ENCODE data around the gene LIPE. TPM values are rescaled to one million over a fixed set of nuclear protein-coding genes. Genes with fewer than 3 reads are reported as not detected.

The LIPE gene
- total and polyA plus RNA-seq, 9 donors, result 3.8 to 10.1 (median 8.6) TPM

DNA sequence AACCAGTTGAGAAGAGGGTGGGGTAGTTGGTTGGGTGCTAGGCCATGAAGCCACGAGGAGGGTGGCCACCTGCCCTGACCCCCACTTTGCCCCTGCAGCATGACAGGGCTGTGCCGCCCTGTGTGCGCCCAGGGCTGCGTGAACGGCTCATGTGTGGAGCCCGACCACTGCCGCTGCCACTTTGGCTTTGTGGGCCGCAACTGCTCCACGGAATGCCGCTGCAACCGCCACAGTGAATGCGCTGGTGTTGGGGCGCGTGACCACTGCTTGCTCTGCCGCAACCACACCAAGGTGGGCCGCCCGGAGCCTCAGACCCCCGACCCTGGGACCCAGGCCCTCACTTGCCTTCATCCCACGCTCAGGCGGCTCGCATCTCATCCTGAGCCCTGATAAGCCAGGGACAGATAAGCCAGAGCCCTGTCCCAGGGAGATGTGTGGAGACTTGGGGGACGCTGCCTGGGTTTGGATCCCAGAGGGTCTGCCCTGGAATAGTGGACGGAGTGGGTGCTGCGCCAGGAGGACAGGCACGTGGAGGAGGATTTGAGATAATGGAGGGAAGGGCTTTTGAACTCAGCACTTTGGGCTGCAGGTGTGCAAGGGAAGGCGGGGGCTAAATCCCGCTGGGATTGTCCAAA lies 57.6 kb downstream of the LIPE start:
- DNase-seq, result no peak
- H3K4me3 ChIP-seq (ENCODE audit: low read length), result no peak overlapping the region
- WGBS (ENCODE audit: insufficient coverage), result 92% methylated on average over 27 of the region's 27 CpGs
- peaks cover 11% of the 10 kb centered on the region for H3K4me1 ChIP-seq (ENCODE audit: control insufficient read depth, insufficient read depth, low read length)
- no peak overlapping the region for H3K27ac ChIP-seq (ENCODE audit: low read length)
- H3K27me3 ChIP-seq (ENCODE audit: control insufficient read depth, insufficient read depth, low read length), result no peaks in the 10 kb centered on the region
- H3K9me3 ChIP-seq (replicated peaks; ENCODE audit: control insufficient read depth, low read depth, low read length), result no peaks in the 10 kb centered on the region
- H3K36me3 ChIP-seq (ENCODE audit: control insufficient read depth, insufficient read depth, low read length), result peaks cover 34% of the 10 kb centered on the region

DNA sequence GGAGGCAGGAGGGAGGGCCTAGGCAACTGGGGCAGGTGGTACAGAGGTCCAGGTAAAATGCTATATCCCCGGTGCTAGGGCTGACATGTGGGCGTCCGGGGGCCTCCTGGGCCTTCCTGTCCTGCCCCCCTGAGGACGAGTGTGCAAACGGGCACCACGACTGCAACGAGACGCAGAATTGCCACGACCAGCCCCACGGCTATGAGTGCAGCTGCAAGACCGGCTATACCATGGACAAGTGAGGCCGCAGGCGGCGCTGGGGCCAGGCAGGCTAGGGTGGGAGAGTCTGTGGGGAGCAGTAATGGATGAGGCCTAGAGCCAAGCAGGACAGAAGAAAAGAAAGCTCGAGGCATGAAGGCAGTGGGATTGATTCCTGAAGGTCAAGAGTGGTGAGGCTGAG lies 58.4 kb downstream of the LIPE start:
- DNase-seq, result no peak
- 89% methylated on average over 15 of the region's 15 CpGs for WGBS (ENCODE audit: insufficient coverage)
- H3K27me3 ChIP-seq (ENCODE audit: control insufficient read depth, insufficient read depth, low read length), result no peaks in the 10 kb centered on the region
- H3K4me3 ChIP-seq (ENCODE audit: low read length), result no peak overlapping the region
- no peak overlapping the region for H3K27ac ChIP-seq (ENCODE audit: low read length)
- H3K9me3 ChIP-seq (replicated peaks; ENCODE audit: control insufficient read depth, low read depth, low read length), result peaks cover 4% of the 10 kb centered on the region
- peaks cover 38% of the 10 kb centered on the region for H3K36me3 ChIP-seq (ENCODE audit: control insufficient read depth, insufficient read depth, low read length)
- peaks cover 15% of the 10 kb centered on the region for H3K4me1 ChIP-seq (ENCODE audit: control insufficient read depth, insufficient read depth, low read length)

GRCh38 chr19:42368360-42368759 lies 58.8 kb downstream of the LIPE start:
- Histone ChIP-seq H3K9me3 (replicated peaks; ENCODE audit: control insufficient read depth, low read depth, low read length) (peaks cover 5% of the 10 kb centered on the region), H3K27me3 (ENCODE audit: control insufficient read depth, insufficient read depth, low read length) (no peaks in the 10 kb centered on the region), H3K36me3 (ENCODE audit: control insufficient read depth, insufficient read depth, low read length) (peaks cover 41% of the 10 kb centered on the region), H3K4me1 (ENCODE audit: control insufficient read depth, insufficient read depth, low read length) (peaks cover 15% of the 10 kb centered on the region), H3K4me3 (ENCODE audit: low read length) (no peak overlapping the region), H3K27ac (ENCODE audit: low read length) (no peak overlapping the region)
- 95% methylated on average over 10 of the region's 11 CpGs for WGBS (ENCODE audit: insufficient coverage)
- no peak for DNase-seq

DNA sequence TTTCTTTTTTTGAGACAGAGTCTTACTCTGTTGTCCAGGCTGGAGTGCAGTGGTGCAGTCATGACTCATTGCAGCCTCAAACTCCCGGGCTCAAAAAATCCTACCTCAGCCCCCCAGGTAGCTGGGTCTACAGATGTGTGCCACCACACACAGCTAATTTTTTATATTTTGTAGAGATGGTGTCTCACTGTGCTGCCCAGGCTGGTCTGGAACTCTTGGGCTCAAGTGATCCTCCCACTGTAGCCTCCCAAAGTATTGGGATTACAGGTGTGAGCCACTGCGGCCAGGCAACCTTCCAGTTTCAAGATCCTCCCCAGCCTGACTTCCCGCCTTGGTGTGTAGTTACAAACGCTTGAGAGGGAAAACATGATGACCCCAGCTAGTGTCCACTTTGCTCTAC lies 59.3 kb downstream of the LIPE start:
- Histone ChIP-seq H3K36me3 (ENCODE audit: control insufficient read depth, insufficient read depth, low read length) (peaks cover 45% of the 10 kb centered on the region), H3K4me1 (ENCODE audit: control insufficient read depth, insufficient read depth, low read length) (peaks cover 15% of the 10 kb centered on the region), H3K27ac (ENCODE audit: low read length) (no peak overlapping the region), H3K27me3 (ENCODE audit: control insufficient read depth, insufficient read depth, low read length) (no peaks in the 10 kb centered on the region), H3K4me3 (ENCODE audit: low read length) (no peak overlapping the region), H3K9me3 (replicated peaks; ENCODE audit: control insufficient read depth, low read depth, low read length) (peaks cover 5% of the 10 kb centered on the region)
- no peak for DNase-seq
- WGBS (ENCODE audit: insufficient coverage), result no CpG with 5 or more reads among the region's 4 CpGs

DNA sequence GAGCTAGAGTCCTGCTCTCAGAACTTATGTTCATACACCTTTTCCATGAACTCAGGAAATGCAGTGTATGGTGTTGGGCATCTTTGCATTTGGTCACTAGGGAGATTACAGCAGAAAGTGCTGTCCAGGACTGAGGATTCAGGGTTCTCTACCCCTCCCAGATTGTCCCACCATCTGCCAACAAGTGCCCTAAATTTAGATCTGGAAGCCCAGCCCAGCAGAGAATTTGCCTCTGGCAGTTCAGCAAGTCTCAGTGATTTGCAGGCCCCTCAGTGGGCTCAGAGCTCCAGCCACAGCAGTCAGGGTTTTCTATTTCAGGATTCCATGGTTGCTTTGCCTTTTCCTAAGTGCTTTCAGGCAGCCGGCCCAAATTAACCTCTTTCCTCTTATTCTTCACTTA lies 60.5 kb downstream of the LIPE start:
- H3K9me3 ChIP-seq (replicated peaks; ENCODE audit: control insufficient read depth, low read depth, low read length), result peaks cover 5% of the 10 kb centered on the region
- no peak for DNase-seq
- WGBS (ENCODE audit: insufficient coverage), result no CpG with 5 or more reads among the region's 1 CpG
- no peaks in the 10 kb centered on the region for H3K27me3 ChIP-seq (ENCODE audit: control insufficient read depth, insufficient read depth, low read length)
- H3K4me3 ChIP-seq (ENCODE audit: low read length), result no peak overlapping the region
- H3K36me3 ChIP-seq (ENCODE audit: control insufficient read depth, insufficient read depth, low read length), result peaks cover 47% of the 10 kb centered on the region
- no peak overlapping the region for H3K27ac ChIP-seq (ENCODE audit: low read length)
- H3K4me1 ChIP-seq (ENCODE audit: control insufficient read depth, insufficient read depth, low read length), result peaks cover 15% of the 10 kb centered on the region

DNA sequence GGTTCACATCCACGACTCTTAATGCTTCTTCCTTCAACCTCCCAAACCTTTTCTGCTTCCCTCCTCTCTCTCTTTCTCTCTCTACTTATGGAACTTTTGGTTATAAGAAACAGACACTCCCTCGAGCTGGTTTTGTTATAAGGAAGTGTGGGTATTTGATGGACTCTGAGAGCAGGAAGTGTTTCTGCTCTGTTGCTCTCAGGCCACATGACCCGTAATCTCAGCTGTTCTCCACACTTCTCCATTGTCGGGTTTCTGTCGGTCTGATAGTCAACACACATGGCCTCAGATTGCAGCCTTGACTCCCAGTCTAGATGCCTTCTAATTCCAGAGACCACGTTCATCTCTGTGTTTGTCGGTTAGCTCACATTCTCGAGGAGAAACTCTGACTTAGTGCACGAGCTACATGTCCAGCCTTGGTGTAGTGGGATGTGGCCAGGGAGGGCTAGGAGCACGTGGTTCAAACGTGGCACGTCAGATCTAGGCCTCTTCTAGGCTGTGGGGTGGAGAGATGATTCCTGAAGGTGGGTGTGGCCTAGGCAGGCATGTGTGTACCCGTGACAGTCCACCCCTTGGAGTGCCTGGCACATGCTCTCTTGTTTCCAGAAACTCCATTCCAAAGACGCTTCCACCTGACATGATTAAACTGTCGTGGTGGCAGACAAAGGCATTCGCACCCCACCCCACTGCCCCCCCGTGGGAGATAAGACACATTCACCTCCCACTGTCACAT lies 63.4 kb downstream of the LIPE start:
- no peak overlapping the region for H3K27ac ChIP-seq (ENCODE audit: low read length)
- no peaks in the 10 kb centered on the region for H3K27me3 ChIP-seq (ENCODE audit: control insufficient read depth, insufficient read depth, low read length)
- H3K36me3 ChIP-seq (ENCODE audit: control insufficient read depth, insufficient read depth, low read length), result peaks cover 50% of the 10 kb centered on the region
- H3K4me3 ChIP-seq (ENCODE audit: low read length), result no peak overlapping the region
- peak; percentile 51 for DNase-seq
- peaks cover 9% of the 10 kb centered on the region for H3K4me1 ChIP-seq (ENCODE audit: control insufficient read depth, insufficient read depth, low read length)
- 87% methylated on average over 14 of the region's 17 CpGs for WGBS (ENCODE audit: insufficient coverage)
- H3K9me3 ChIP-seq (replicated peaks; ENCODE audit: control insufficient read depth, low read depth, low read length), result peaks cover 5% of the 10 kb centered on the region

DNA sequence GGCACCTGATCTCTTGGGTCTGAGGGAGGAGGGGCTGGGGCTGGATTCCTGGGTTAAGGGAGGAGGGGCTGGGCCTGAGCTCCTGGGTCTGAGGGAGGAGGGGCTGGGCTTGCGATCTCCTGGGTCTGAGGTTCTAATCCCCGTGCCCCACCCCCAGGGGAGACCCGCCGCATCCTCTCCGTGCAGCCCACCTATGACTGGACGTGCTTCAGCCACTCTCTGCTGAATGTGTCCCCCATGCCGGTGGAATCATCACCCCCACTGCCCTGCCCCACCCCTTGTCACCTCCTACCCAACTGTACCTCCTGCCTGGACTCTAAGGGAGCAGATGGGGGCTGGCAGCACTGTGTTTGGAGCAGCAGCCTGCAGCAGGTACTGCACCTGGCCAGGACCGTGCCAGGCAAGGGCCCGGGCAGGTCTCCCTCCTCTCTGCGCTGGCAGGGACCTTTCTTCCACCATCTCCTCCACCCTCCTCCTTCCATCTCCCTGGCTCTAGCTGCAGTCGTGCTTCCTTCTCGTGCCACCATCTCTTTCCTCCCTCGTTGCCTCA lies 64.2 kb downstream of the LIPE start:
- Histone ChIP-seq H3K27ac (ENCODE audit: low read length) (no peak overlapping the region), H3K4me3 (ENCODE audit: low read length) (no peak overlapping the region), H3K27me3 (ENCODE audit: control insufficient read depth, insufficient read depth, low read length) (no peaks in the 10 kb centered on the region), H3K36me3 (ENCODE audit: control insufficient read depth, insufficient read depth, low read length) (peaks cover 52% of the 10 kb centered on the region), H3K4me1 (ENCODE audit: control insufficient read depth, insufficient read depth, low read length) (peaks cover 9% of the 10 kb centered on the region), H3K9me3 (replicated peaks; ENCODE audit: control insufficient read depth, low read depth, low read length) (peaks cover 5% of the 10 kb centered on the region)
- no peak for DNase-seq
- WGBS (ENCODE audit: insufficient coverage), result 92% methylated on average over 9 of the region's 13 CpGs

DNA sequence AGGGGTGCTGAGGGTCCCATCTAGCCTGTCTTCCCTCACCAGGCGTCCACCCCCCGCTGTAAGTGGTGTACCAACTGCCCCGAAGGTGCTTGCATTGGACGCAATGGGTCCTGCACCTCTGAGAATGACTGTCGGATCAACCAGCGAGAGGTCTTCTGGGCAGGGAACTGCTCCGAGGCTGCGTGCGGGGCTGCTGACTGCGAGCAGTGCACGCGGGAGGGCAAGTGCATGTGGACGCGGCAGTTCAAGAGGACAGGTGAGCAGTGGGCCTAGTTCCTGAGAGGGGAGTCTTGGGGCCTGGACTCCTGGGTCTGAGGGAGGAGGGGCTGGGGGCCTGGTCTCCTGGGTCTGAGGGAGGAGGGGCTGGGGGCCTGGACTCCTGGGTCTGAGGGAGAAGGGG lies 64.8 kb downstream of the LIPE start:
- WGBS (ENCODE audit: insufficient coverage), result 93% methylated on average over 14 of the region's 14 CpGs
- no peaks in the 10 kb centered on the region for H3K27me3 ChIP-seq (ENCODE audit: control insufficient read depth, insufficient read depth, low read length)
- H3K4me1 ChIP-seq (ENCODE audit: control insufficient read depth, insufficient read depth, low read length), result peaks cover 9% of the 10 kb centered on the region
- no peak for DNase-seq
- H3K27ac ChIP-seq (ENCODE audit: low read length), result no peak overlapping the region
- H3K4me3 ChIP-seq (ENCODE audit: low read length), result no peak overlapping the region
- peaks cover 5% of the 10 kb centered on the region for H3K9me3 ChIP-seq (replicated peaks; ENCODE audit: control insufficient read depth, low read depth, low read length)
- H3K36me3 ChIP-seq (ENCODE audit: control insufficient read depth, insufficient read depth, low read length), result peaks cover 58% of the 10 kb centered on the region

DNA sequence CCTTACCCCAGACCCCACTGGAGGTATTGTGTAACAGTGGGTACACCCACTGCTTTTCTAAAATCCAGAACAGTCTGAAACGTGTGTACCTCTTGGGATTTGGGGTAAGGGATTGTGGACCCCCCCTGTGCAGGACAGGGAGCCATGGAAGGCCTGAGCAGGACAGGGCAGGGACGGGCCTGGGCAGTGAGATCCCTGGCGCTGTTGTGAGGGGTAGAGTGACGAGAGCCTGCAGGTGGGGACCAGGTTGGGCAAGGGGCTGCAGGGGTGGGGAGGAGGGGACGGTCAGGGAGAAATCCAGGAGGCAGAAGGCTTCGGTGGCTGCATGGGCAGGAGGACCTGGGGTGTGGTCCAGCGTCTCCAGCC lies 65.7 kb downstream of the LIPE start:
- WGBS (ENCODE audit: insufficient coverage), result 92% methylated on average over 6 of the region's 7 CpGs
- DNase-seq, result no peak
- H3K4me1 ChIP-seq (ENCODE audit: control insufficient read depth, insufficient read depth, low read length), result peaks cover 5% of the 10 kb centered on the region
- peaks cover 66% of the 10 kb centered on the region for H3K36me3 ChIP-seq (ENCODE audit: control insufficient read depth, insufficient read depth, low read length)
- peaks cover 5% of the 10 kb centered on the region for H3K9me3 ChIP-seq (replicated peaks; ENCODE audit: control insufficient read depth, low read depth, low read length)
- no peak overlapping the region for H3K27ac ChIP-seq (ENCODE audit: low read length)
- no peaks in the 10 kb centered on the region for H3K27me3 ChIP-seq (ENCODE audit: control insufficient read depth, insufficient read depth, low read length)
- no peak overlapping the region for H3K4me3 ChIP-seq (ENCODE audit: low read length)

DNA sequence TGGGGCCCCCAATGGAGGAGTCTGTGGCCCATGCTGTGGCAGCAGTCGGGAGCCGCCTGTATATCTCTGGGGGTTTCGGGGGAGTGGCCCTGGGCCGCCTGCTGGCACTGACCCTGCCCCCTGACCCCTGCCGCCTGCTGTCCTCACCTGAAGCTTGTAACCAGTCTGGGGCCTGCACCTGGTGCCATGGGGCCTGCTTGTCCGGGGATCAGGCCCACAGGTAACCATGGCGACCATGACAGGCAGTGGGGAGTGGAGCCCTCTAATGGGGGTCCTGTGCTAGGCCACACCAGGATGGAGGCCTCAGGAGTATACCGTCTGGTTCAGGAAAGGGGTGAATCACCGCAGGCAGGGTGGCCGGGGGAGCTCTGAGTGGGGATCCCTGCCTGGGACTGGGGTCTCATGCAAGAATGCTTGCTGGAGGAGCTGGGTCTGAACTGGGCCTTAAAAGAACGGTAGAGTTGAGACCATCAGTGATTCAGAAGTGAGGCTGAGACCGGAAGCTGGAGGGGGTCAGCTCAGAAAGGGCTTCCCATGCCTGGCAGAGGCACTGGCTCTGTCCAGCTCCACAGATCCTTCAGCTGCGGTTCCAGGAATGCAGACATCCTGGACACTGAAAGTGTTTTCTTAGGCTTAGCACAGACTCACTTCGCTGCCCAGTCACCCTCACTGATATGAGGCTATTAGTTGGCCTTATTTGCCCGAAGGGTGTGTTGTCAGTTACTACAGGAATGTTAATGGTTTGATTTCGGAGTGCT lies 66.2 kb downstream of the LIPE start:
- Histone ChIP-seq H3K27ac (ENCODE audit: low read length) (no peak overlapping the region), H3K4me1 (ENCODE audit: control insufficient read depth, insufficient read depth, low read length) (peaks cover 5% of the 10 kb centered on the region), H3K4me3 (ENCODE audit: low read length) (no peak overlapping the region), H3K36me3 (ENCODE audit: control insufficient read depth, insufficient read depth, low read length) (peaks cover 72% of the 10 kb centered on the region), H3K9me3 (replicated peaks; ENCODE audit: control insufficient read depth, low read depth, low read length) (peaks cover 5% of the 10 kb centered on the region), H3K27me3 (ENCODE audit: control insufficient read depth, insufficient read depth, low read length) (no peaks in the 10 kb centered on the region)
- DNase-seq, result no peak
- 73% methylated on average over 14 of the region's 16 CpGs for WGBS (ENCODE audit: insufficient coverage)
